Smooth muscle cell (in vitro differentiated cells): ENCODE measurements around the gene KCNK15. TPM values are rescaled to one million over a fixed set of nuclear protein-coding genes. Genes with fewer than 3 reads are reported as not detected.

Experiments used
- DNase-seq: peaks from one replicate; lab custom pipeline; 2025; ENCODE audit not compliant: unreplicated experiment; lab: John Stamatoyannopoulos, UW
- H2AFZ ChIP-seq: fragments of 200-600 bp; sonication (generic); 2 replicates; pipeline ENCODE4 v1.6.0; 2016; ENCODE audit warnings: antibody characterized with exemption, low read depth, mild to moderate bottlenecking
- H3F3A ChIP-seq: fragments of 200-600 bp; sonication (generic); 2 replicates; pipeline ENCODE4 v1.6.0; 2017; ENCODE audit warnings: antibody characterized with exemption, low read depth
- H3K27ac ChIP-seq: fragments of 200-600 bp; sonication (generic); 2 replicates; pipeline ENCODE4 v1.5.1; 2016; ENCODE audit warnings: low read depth, mild to moderate bottlenecking
- H3K27me3 ChIP-seq: fragments of 200-600 bp; sonication (generic); 2 replicates; pipeline ENCODE4 v1.6.1; 2016; ENCODE audit warnings: low read depth, mild to moderate bottlenecking
- H3K36me3 ChIP-seq: fragments of 200-600 bp; sonication (generic); 2 replicates; pipeline ENCODE4 v1.5.1; 2016; ENCODE audit warnings: low read depth
- H3K4me1 ChIP-seq: fragments of 200-600 bp; sonication (generic); 2 replicates; pipeline ENCODE4 v1.5.1; 2016; ENCODE audit warnings: low read depth
- H3K4me2 ChIP-seq: fragments of 200-600 bp; sonication (generic); 2 replicates; pipeline ENCODE4 v1.6.0; 2016; ENCODE audit warnings: mild to moderate bottlenecking
- H3K4me3 ChIP-seq: fragments of 200-600 bp; sonication (generic); 2 replicates; pipeline ENCODE4 v1.5.1; 2016; ENCODE audit warnings: mild to moderate bottlenecking
- H3K79me2 ChIP-seq: fragments of 200-600 bp; sonication (generic); 2 replicates; pipeline ENCODE4 v1.6.0; 2016; ENCODE audit warnings: low read depth, mild to moderate bottlenecking
- H3K9ac ChIP-seq: fragments of 200-600 bp; sonication (generic); 2 replicates; pipeline ENCODE4 v1.6.0; 2016; ENCODE audit warnings: low read depth
- H3K9me3 ChIP-seq: fragments of 200-600 bp; sonication (generic); replicated peaks from 2 replicates; pipeline ENCODE4 v1.5.1; 2016; ENCODE audit warnings: low read depth
- H4K20me1 ChIP-seq: fragments of 200-600 bp; sonication (generic); 2 replicates; pipeline ENCODE4 v1.6.0; 2016; ENCODE audit warnings: low read depth
- WGBS: methylation state at CpG from one replicate; pipeline ENCODE4 v1.1.7; 2016; ENCODE audit warnings: low lambda C conversion rate; 5-methylcytosine and 5-hydroxymethylcytosine counted together
- polyA plus RNA-seq: library from polyadenylated mRNA; unstranded; fragments of >200 nt; fragmentation: Nextera tagmentation; extraction: Ambion mirVana; gene quantifications from 2 replicates; pipeline ENCODE4 v1.2.1, GENCODE V29; 2016
- total RNA-seq: library from RNA; depleted of rRNA; stranded (reverse); fragments of >200 nt; gene quantifications from 2 replicates; pipeline ENCODE4 v1.2.3, GENCODE V29; 2014
- TF ChIP-seq, protein P1 (sequence below): fragments of 200-600 bp; sonication (generic); IDR thresholded peaks from 2 replicates; pipeline ENCODE4 v1.5.1; 2017; ENCODE audit warnings: borderline replicate concordance, mild to moderate bottlenecking, antibody characterized with exemption; ENCODE audit not compliant: insufficient read depth, poor library complexity, severe bottlenecking

KCNK15 gene
- total and polyA plus RNA-seq, 2 experiments from 2014 or later: 0.06 to 0.54 TPM

DNA sequence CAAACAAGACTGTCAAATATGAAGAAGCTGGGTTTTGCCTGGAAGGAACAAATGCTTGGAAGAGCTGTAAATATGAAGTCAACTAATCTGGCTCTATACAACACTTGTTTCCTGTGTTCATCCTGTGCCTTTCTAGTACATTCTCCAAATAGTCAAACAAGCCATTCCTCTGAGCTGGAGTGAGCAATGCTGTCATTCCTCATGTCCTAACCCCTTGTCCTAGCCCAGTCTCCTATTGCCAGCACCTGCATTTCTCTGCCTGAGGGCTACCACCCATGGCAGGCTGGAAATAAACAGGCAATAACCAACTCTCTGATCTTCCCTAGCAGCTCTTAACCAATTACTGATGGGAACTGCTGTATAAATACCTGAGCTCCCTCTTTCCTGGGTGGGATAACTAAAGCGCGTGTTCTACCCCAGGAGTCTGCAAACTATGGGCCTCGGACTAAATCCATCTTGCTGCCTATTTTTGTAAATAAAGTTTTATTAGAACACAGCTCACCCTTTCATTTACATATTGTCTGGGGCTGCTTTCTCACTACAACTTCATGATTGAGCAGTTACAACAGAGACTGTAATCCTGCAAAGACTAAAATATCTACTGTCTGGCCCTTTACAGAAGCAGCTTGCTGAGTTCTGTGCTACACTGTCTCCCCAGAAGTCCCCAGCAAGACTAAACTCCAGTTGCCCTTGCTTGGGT, 51.2 kb downstream of the KCNK15 start:
- H3K9ac ChIP-seq: no peak overlapping the region
- no peak overlapping the region for H2AFZ ChIP-seq
- no peak overlapping the region for H3K4me2 ChIP-seq
- no peaks in the 10 kb centered on the region for H3K4me1 ChIP-seq
- H3K27ac ChIP-seq: no peak overlapping the region
- H4K20me1 ChIP-seq: no peaks in the 10 kb centered on the region
- H3K27me3 ChIP-seq: peaks cover 8% of the 10 kb centered on the region
- TF ChIP-seq, protein P1, sequence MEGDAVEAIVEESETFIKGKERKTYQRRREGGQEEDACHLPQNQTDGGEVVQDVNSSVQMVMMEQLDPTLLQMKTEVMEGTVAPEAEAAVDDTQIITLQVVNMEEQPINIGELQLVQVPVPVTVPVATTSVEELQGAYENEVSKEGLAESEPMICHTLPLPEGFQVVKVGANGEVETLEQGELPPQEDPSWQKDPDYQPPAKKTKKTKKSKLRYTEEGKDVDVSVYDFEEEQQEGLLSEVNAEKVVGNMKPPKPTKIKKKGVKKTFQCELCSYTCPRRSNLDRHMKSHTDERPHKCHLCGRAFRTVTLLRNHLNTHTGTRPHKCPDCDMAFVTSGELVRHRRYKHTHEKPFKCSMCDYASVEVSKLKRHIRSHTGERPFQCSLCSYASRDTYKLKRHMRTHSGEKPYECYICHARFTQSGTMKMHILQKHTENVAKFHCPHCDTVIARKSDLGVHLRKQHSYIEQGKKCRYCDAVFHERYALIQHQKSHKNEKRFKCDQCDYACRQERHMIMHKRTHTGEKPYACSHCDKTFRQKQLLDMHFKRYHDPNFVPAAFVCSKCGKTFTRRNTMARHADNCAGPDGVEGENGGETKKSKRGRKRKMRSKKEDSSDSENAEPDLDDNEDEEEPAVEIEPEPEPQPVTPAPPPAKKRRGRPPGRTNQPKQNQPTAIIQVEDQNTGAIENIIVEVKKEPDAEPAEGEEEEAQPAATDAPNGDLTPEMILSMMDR: no peak
- no peaks in the 10 kb centered on the region for H3K9me3 ChIP-seq
- no peak for DNase-seq
- no peaks in the 10 kb centered on the region for H3K36me3 ChIP-seq
- H3F3A ChIP-seq: no peaks in the 10 kb centered on the region
- no peak overlapping the region for H3K4me3 ChIP-seq
- no peaks in the 10 kb centered on the region for H3K79me2 ChIP-seq
- 88% methylated on average over 3 of the region's 3 CpGs for WGBS

GRCh38 chr20:44799691-44800090, 54.0 kb downstream of the KCNK15 start:
- Histone ChIP-seq H3K4me2 (no peak overlapping the region), H3K79me2 (no peaks in the 10 kb centered on the region), H4K20me1 (no peaks in the 10 kb centered on the region), H3K4me3 (no peak overlapping the region), H3K36me3 (no peaks in the 10 kb centered on the region), H3K27me3 (peaks cover 24% of the 10 kb centered on the region), H2AFZ (no peak overlapping the region), H3K9ac (no peak overlapping the region), H3K27ac (no peak overlapping the region), H3F3A (no peaks in the 10 kb centered on the region), H3K4me1 (no peaks in the 10 kb centered on the region), H3K9me3 (no peaks in the 10 kb centered on the region)
- TF ChIP-seq, protein P1: no peak
- DNase-seq: no peak
- WGBS: 86% methylated on average over 5 of the region's 5 CpGs

- Histone ChIP-seq H3K79me2 (no peaks in the 10 kb centered on the region), H3K4me3 (no peak overlapping the region), H3K9me3 (no peaks in the 10 kb centered on the region), H3K9ac (no peak overlapping the region), H3K27ac (no peak overlapping the region), H3K27me3 (peaks cover 30% of the 10 kb centered on the region), H3F3A (no peaks in the 10 kb centered on the region), H3K4me2 (no peak overlapping the region), H4K20me1 (no peaks in the 10 kb centered on the region), H3K36me3 (no peaks in the 10 kb centered on the region), H2AFZ (no peak overlapping the region), H3K4me1 (no peaks in the 10 kb centered on the region)
- TF ChIP-seq, protein P1: no peak
- WGBS: 75% methylated on average over 8 of the region's 8 CpGs
- DNase-seq: no peak
Observed at GRCh38 chr20:44800391-44801046, 54.9 kb downstream of the KCNK15 start.

Other genes with a start within 250 kb of the KCNK15 start
- gene SERINC3, start 223.8 kb upstream of the KCNK15 start, total RNA-seq: 84.9 and 96.0 TPM in 2 replicates
- gene SERINC3, start 223.8 kb upstream of the KCNK15 start, polyA plus RNA-seq: 99.5 and 106 TPM in 2 replicates
- gene PKIG, start 163.3 kb upstream of the KCNK15 start, total RNA-seq: 81.4 and 86.1 TPM in 2 replicates
- 67.5 and 68.9 TPM in 2 replicates for gene PKIG, start 163.3 kb upstream of the KCNK15 start, polyA plus RNA-seq
- gene ADA, start 94.2 kb upstream of the KCNK15 start, total RNA-seq: 25.1 and 28.4 TPM in 2 replicates
- 32.5 and 35.2 TPM in 2 replicates for gene ADA, start 94.2 kb upstream of the KCNK15 start, polyA plus RNA-seq
- not detected in 2 replicates for gene CCN5, start 30.5 kb upstream of the KCNK15 start, total RNA-seq
- not detected in 2 replicates for gene CCN5, start 30.5 kb upstream of the KCNK15 start, polyA plus RNA-seq
- gene RIMS4, start 64.7 kb downstream of the KCNK15 start, total RNA-seq: not detected in 2 replicates
- not detected in 2 replicates for gene RIMS4, start 64.7 kb downstream of the KCNK15 start, polyA plus RNA-seq
- 99.6 and 99.8 TPM in 2 replicates for gene YWHAB, start 139.8 kb downstream of the KCNK15 start, total RNA-seq
- gene YWHAB, start 139.8 kb downstream of the KCNK15 start, polyA plus RNA-seq: 226 and 246 TPM in 2 replicates
- gene PABPC1L, start 164.2 kb downstream of the KCNK15 start, total RNA-seq: 12.0 and 12.3 TPM in 2 replicates
- gene PABPC1L, start 164.2 kb downstream of the KCNK15 start, polyA plus RNA-seq: 8.8 and 8.9 TPM in 2 replicates
- 24.4 and 34.9 TPM in 2 replicates for gene TOMM34, start 214.5 kb downstream of the KCNK15 start, total RNA-seq
- gene TOMM34, start 214.5 kb downstream of the KCNK15 start, polyA plus RNA-seq: 27.2 and 50.0 TPM in 2 replicates
- 24.2 and 33.5 TPM in 2 replicates for gene STK4, start 220.6 kb downstream of the KCNK15 start, total RNA-seq
- gene STK4, start 220.6 kb downstream of the KCNK15 start, polyA plus RNA-seq: 16.8 and 24.8 TPM in 2 replicates